Transverse colon (tissue), 4 donors: ENCODE results near the gene PRPF19.

Experiments used
- POLR2AphosphoS5 ChIP-seq, 3 donors: sonication (generic); formaldehyde crosslinking; IDR thresholded peaks; one replicate each; pipeline ENCODE4 v1.6.1; 2016; ENCODE audit warnings: antibody characterized with exemption in 3 of 3
- TF ChIP-seq, protein P1 (sequence below), 5 experiments: fragments of 200-600 bp in 3 of 5; fragments of 450-650 bp in 2 of 5; sonication (generic) in 3 of 5; IDR thresholded peaks; 1 replicate in 2 of 5; 2 replicates in 3 of 5; pipeline ENCODE4 v1.5.1; 2016 to 2017; ENCODE audit warnings: antibody characterized with exemption in 5 of 5, inconsistent platforms in 3 of 5, mild to moderate bottlenecking in 2 of 5, moderate library complexity in 1 of 5

- TF ChIP-seq, protein P1, sequence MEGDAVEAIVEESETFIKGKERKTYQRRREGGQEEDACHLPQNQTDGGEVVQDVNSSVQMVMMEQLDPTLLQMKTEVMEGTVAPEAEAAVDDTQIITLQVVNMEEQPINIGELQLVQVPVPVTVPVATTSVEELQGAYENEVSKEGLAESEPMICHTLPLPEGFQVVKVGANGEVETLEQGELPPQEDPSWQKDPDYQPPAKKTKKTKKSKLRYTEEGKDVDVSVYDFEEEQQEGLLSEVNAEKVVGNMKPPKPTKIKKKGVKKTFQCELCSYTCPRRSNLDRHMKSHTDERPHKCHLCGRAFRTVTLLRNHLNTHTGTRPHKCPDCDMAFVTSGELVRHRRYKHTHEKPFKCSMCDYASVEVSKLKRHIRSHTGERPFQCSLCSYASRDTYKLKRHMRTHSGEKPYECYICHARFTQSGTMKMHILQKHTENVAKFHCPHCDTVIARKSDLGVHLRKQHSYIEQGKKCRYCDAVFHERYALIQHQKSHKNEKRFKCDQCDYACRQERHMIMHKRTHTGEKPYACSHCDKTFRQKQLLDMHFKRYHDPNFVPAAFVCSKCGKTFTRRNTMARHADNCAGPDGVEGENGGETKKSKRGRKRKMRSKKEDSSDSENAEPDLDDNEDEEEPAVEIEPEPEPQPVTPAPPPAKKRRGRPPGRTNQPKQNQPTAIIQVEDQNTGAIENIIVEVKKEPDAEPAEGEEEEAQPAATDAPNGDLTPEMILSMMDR (IDR thresholded peaks at IDR 0.05): no peak
- no peak for TF ChIP-seq POLR2AphosphoS5 (IDR thresholded peaks at IDR 0.05)
These were observed 25.6 kb downstream of the PRPF19 start for GRCh38 chr11:60880643-60881282.
